HEK293 (cell line): ENCODE results near the gene ZNF280A.
A peak's percentile ranks its signal among the peaks of the same experiment; 100 is the strongest.

Experiments
- CTCF ChIA-PET: fragments of 350-600 bp; formaldehyde crosslinking; extraction: SDS; loops from one replicate; lab custom pipeline; 2021; ENCODE audit warnings: antibody characterized with exemption; lab: Yijun Ruan, JAX
- POLR2A ChIA-PET: fragments of 300-600 bp; formaldehyde crosslinking; extraction: SDS; loops from one replicate; lab custom pipeline; 2020; ENCODE audit warnings: antibody characterized with exemption, inconsistent platforms; lab: Yijun Ruan, JAX
- H3K27ac ChIP-seq: fragments of 200-500 bp; sonication (Bioruptor generic); 2 replicates; pipeline ENCODE4 v1.5.1; 2014; ENCODE audit warnings: low read depth, low read length, control low read depth, inconsistent platforms; ENCODE audit errors: extremely low read depth
- H3K36me3 ChIP-seq, 2 experiments: fragments of 200-500 bp in 1 of 2; sonication (Bioruptor generic) in 1 of 2; 1 replicate in 1 of 2; 2 replicates in 1 of 2; pipeline ENCODE4 v1.5.1; 2014 to 2017; ENCODE audit warnings: inconsistent platforms in 2 of 2, low read length in 2 of 2; ENCODE audit not compliant: control insufficient read depth in 2 of 2, insufficient read depth in 1 of 2
- H3K4me1 ChIP-seq: fragments of 200-500 bp; sonication (Bioruptor generic); 2 replicates; pipeline ENCODE4 v1.5.1; 2014; ENCODE audit warnings: mild to moderate bottlenecking, low read length, inconsistent platforms; ENCODE audit not compliant: control insufficient read depth, insufficient read depth
- H3K4me3 ChIP-seq: 2 replicates; pipeline ENCODE4 v1.5.1; 2011; ENCODE audit warnings: low read depth, mild to moderate bottlenecking, control low read depth, low read length, moderate library complexity
- H3K9me3 ChIP-seq: fragments of 200-500 bp; sonication (Bioruptor generic); 2 replicates; pipeline ENCODE4 v1.5.1; 2014; ENCODE audit warnings: low read depth, low read length, inconsistent platforms; ENCODE audit not compliant: control insufficient read depth, insufficient read depth
- MEIS1 ChIP-seq: sonication (generic); formaldehyde crosslinking; IDR thresholded peaks from 2 replicates; pipeline ENCODE4 v1.8.1; 2022; ENCODE audit warnings: missing genetic modification reagents, mild to moderate bottlenecking, borderline replicate concordance
- SCRT1 ChIP-seq: fragments of 450-650 bp; formaldehyde crosslinking; IDR thresholded peaks from 2 replicates; pipeline ENCODE4 v1.5.1; 2016; ENCODE audit warnings: missing biosample characterization, missing genetic modification characterization, borderline replicate concordance
- SP7 ChIP-seq: fragments of 450-650 bp; formaldehyde crosslinking; IDR thresholded peaks from 2 replicates; pipeline ENCODE4 v1.5.1; 2016; ENCODE audit warnings: missing biosample characterization, missing genetic modification characterization
- TSHZ1 ChIP-seq: fragments of 450-650 bp; formaldehyde crosslinking; IDR thresholded peaks from 2 replicates; pipeline ENCODE4 v1.5.1; 2016; ENCODE audit warnings: missing biosample characterization, missing genetic modification characterization, borderline replicate concordance
- ZBTB11 ChIP-seq: fragments of 450-650 bp; formaldehyde crosslinking; conservative IDR thresholded peaks from 2 replicates; pipeline ENCODE4 v1.5.1; 2016; ENCODE audit warnings: low read depth, missing biosample characterization, missing genetic modification characterization
- ZIC2 ChIP-seq: fragments of 450-650 bp; formaldehyde crosslinking; IDR thresholded peaks from 2 replicates; pipeline ENCODE4 v1.5.1; 2016; ENCODE audit warnings: missing biosample characterization, missing genetic modification characterization
- ZNF184 ChIP-seq: fragments of 450-650 bp; IDR thresholded peaks from 2 replicates; pipeline ENCODE4 v1.5.1; 2018; ENCODE audit warnings: missing biosample characterization, mild to moderate bottlenecking, missing genetic modification characterization
- ZNF239 ChIP-seq: fragments of 450-650 bp; formaldehyde crosslinking; IDR thresholded peaks from 2 replicates; pipeline ENCODE4 v1.5.1; 2016; ENCODE audit warnings: missing biosample characterization, missing genetic modification characterization
- ZNF362 ChIP-seq: fragments of 450-650 bp; formaldehyde crosslinking; IDR thresholded peaks from 2 replicates; pipeline ENCODE4 v1.5.1; 2016; ENCODE audit warnings: missing biosample characterization, missing genetic modification characterization
- ZNF398 ChIP-seq: fragments of 450-650 bp; formaldehyde crosslinking; IDR thresholded peaks from 2 replicates; pipeline ENCODE4 v1.5.1; 2017; ENCODE audit warnings: missing biosample characterization, missing genetic modification characterization
- ZNF513 ChIP-seq: fragments of 450-650 bp; IDR thresholded peaks from 2 replicates; pipeline ENCODE4 v1.5.1; 2018; ENCODE audit warnings: missing biosample characterization, missing genetic modification characterization
- ZNF514 ChIP-seq: fragments of 450-650 bp; formaldehyde crosslinking; IDR thresholded peaks from 2 replicates; pipeline ENCODE4 v1.5.1; 2016; ENCODE audit warnings: missing biosample characterization, missing genetic modification characterization
- ZNF558 ChIP-seq: fragments of 450-650 bp; formaldehyde crosslinking; IDR thresholded peaks from 2 replicates; pipeline ENCODE4 v1.5.1; 2016; ENCODE audit warnings: missing biosample characterization, missing genetic modification characterization
- ZNF670 ChIP-seq: fragments of 450-650 bp; formaldehyde crosslinking; IDR thresholded peaks from 2 replicates; pipeline ENCODE4 v1.5.1; 2016; ENCODE audit warnings: missing biosample characterization, missing genetic modification characterization, low read depth
- ZNF76 ChIP-seq: fragments of 450-650 bp; formaldehyde crosslinking; IDR thresholded peaks from 2 replicates; pipeline ENCODE4; 2016; ENCODE audit warnings: low read depth, missing biosample characterization, missing genetic modification characterization, borderline replicate concordance
- ZNF843 ChIP-seq: fragments of 450-650 bp; formaldehyde crosslinking; IDR thresholded peaks from 2 replicates; pipeline ENCODE4 v1.5.1; 2016; ENCODE audit warnings: missing biosample characterization, missing genetic modification characterization

The ZNF280A gene

GRCh38 chr22:22521631-22522030, 1.6 kb upstream of the ZNF280A start:
- H3K4me1 ChIP-seq: no peaks in the 10 kb centered on the region
- no peaks in the 10 kb centered on the region for H3K9me3 ChIP-seq
- ChIA-PET CTCF (interaction anchor here (1.9 kb wide), 1 partner anchor 13 kb away, joined by 4 read pairs; no protein-coding TSS in a partner anchor), POLR2A (no interaction called here)
- H3K4me3 ChIP-seq: no peak overlapping the region
- no peaks in the 10 kb centered on the region for H3K36me3 ChIP-seq
- no peak for TF ChIP-seq ZNF239 (tag by site-specific recombination)
- no peak for TF ChIP-seq SCRT1 (tag by site-specific recombination)
- TF ChIP-seq ZNF670 (tag by site-specific recombination): no peak
- no peak for TF ChIP-seq TSHZ1
- no peak for TF ChIP-seq ZIC2
- no peak for TF ChIP-seq ZNF513 (tag by site-specific recombination)
- no peak for TF ChIP-seq ZNF514 (tag by site-specific recombination)
- TF ChIP-seq MEIS1 (CRISPR knock-in tag): no peak
- no peak overlapping the region for H3K27ac ChIP-seq

- no peaks in the 10 kb centered on the region for H3K36me3 ChIP-seq
- POLR2A ChIA-PET: interaction anchor here (1.9 kb wide), 1 partner anchor 12 kb away, joined by 10 read pairs; the partner anchor contains the start of gene ZNF280B
- H3K4me3 ChIP-seq: no peak overlapping the region
- H3K9me3 ChIP-seq: no peaks in the 10 kb centered on the region
- TF ChIP-seq ZNF843: no peak
- TF ChIP-seq ZNF398: 0 out of 2 replicates have a peak, but pooled peaks have one; percentile 28
- H3K4me1 ChIP-seq: no peaks in the 10 kb centered on the region
- no peak overlapping the region for H3K27ac ChIP-seq
- CTCF ChIA-PET: interaction anchor here (0.6 to 2.0 kb wide), 7 partner anchors 12 to 583 kb away, joined by 3 to 13 read pairs (median 4); partner anchors contain the start of genes PRAME and ZNF280B
Observed at GRCh38 chr22:22520667-22521602, 865 bp upstream of the ZNF280A start.

- ChIA-PET POLR2A (interaction anchor here (1.9 kb wide), 1 partner anchor 11 kb away, joined by 10 read pairs; the partner anchor contains the start of gene ZNF280B), CTCF (interaction anchor here (0.5 to 2.0 kb wide), 7 partner anchors 11 to 338 kb away, joined by 3 to 13 read pairs (median 3); partner anchors contain the start of genes PRAME and ZNF280B)
- Histone ChIP-seq H3K4me3 (no peak overlapping the region), H3K9me3 (no peaks in the 10 kb centered on the region), H3K4me1 (no peaks in the 10 kb centered on the region), H3K36me3 (no peaks in the 10 kb centered on the region), H3K27ac (no peak overlapping the region)
- TF ChIP-seq ZBTB11 (no peak), SP7 (tag by site-specific recombination) (no peak), ZNF184 (no peak), ZNF76 (no peak), ZNF362 (tag by site-specific recombination) (no peak), ZNF558 (tag by site-specific recombination) (no peak)
Observed at GRCh38 chr22:22519591-22519990, 479 bp downstream of the ZNF280A start.
